K562 (cell line): ENCODE measurements around the gene GRAMD2B. TPM values are rescaled to one million over a fixed set of nuclear protein-coding genes. Genes with fewer than 3 reads are reported as not detected.

ENCODE experiments used
- ATAC-seq: fragments of 200-7000 bp; cut with Tn5 transposase; 3 replicates; pipeline ENCODE4 v1.9.1; 2020; ENCODE audit warnings: moderate library complexity
- BruUV-seq: library from RNA; stranded (reverse); fragments of 400-500 nt; replicated peaks from 2 replicates; lab custom pipeline; 2021; lab: Mats Ljungman, UMichigan
- CTCF ChIA-PET: fragments of 300-600 bp; formaldehyde crosslinking; extraction: SDS; loops from one replicate; lab custom pipeline; 2021; ENCODE audit warnings: low intra/inter-chr PET ratio; lab: Yijun Ruan, JAX
- POLR2A ChIA-PET: fragments of 300-600, 350-650 bp; sonication (Branson Sonifier 250); formaldehyde crosslinking; extraction: SDS; loops from one replicate; lab custom pipeline; 2021; ENCODE audit warnings: antibody characterized with exemption, inconsistent platforms; lab: Yijun Ruan, JAX
- DNase-seq, 4 experiments: peaks; one replicate each; pipeline versions ENCODE4 v3.0.0 to v3.0.0-alpha.2; 2011 to 2018; ENCODE audit warnings: low spot score in 3 of 4, mixed read lengths in 3 of 4; ENCODE audit errors: extremely low read depth in 1 of 4
- FAIRE-seq: peaks from 2 replicates; lab custom pipeline; 2011; peaks lifted over from hg19 to GRCh38; lab: Jason Lieb, UNC
- H2AFZ ChIP-seq: 2 replicates; pipeline ENCODE4 v1.6.0; 2011; ENCODE audit warnings: low read depth, low read length, control low read depth, inconsistent platforms
- H3K27ac ChIP-seq: fragments of 200-600 bp; 3 replicates; pipeline ENCODE4 v1.8.0; 2011; ENCODE audit warnings: low read depth, mild to moderate bottlenecking, control low read depth, inconsistent platforms, low read length, moderate library complexity, mixed read lengths; ENCODE audit errors: extremely low read depth
- H3K27me3 ChIP-seq, 2 experiments: fragments of 300-600 bp in 1 of 2; 2 replicates in 1 of 2; 3 replicates in 1 of 2; pipeline versions ENCODE4 v1.6.0 to v1.8.0; 2011; ENCODE audit warnings: inconsistent platforms in 2 of 2, low read length in 2 of 2, mild to moderate bottlenecking in 1 of 2, mixed read lengths in 1 of 2, moderate library complexity in 1 of 2; ENCODE audit not compliant: control insufficient read depth in 2 of 2, insufficient read depth in 2 of 2
- H3K36me3 ChIP-seq: fragments of 300-600 bp; 3 replicates; pipeline ENCODE4 v1.8.0; 2011; ENCODE audit warnings: mild to moderate bottlenecking, low read length, inconsistent platforms; ENCODE audit not compliant: control insufficient read depth, insufficient read depth
- H3K4me1 ChIP-seq, 2 experiments: fragments of 200-600 bp in 1 of 2; replicated peaks in 1 of 2; 2 replicates in 1 of 2; 3 replicates in 1 of 2; pipeline versions ENCODE4 v1.5.1 to v1.8.0; 2011; ENCODE audit warnings: inconsistent platforms in 2 of 2, low read length in 2 of 2, mild to moderate bottlenecking in 1 of 2, mixed read lengths in 1 of 2, moderate library complexity in 1 of 2; ENCODE audit not compliant: control insufficient read depth in 2 of 2, insufficient read depth in 2 of 2
- H3K4me2 ChIP-seq: 2 replicates; pipeline ENCODE4 v1.6.1; 2011; ENCODE audit warnings: low read length, control low read depth, inconsistent platforms, mixed read lengths; ENCODE audit not compliant: insufficient read depth
- H3K4me3 ChIP-seq: fragments of 200-600 bp; sonication (generic), shearing (Covaris generic); 2 replicates; pipeline ENCODE4 v1.5.1; 2016; ENCODE audit warnings: control low read depth, inconsistent platforms
- H3K79me2 ChIP-seq: fragments of 200-600 bp; 3 replicates; pipeline ENCODE4 v1.8.0; 2011; ENCODE audit warnings: low read length, inconsistent platforms; ENCODE audit not compliant: control insufficient read depth, insufficient read depth
- H3K9ac ChIP-seq, 2 experiments: 2 replicates each; pipeline versions ENCODE4 v1.6.0 to v1.6.1; 2011; ENCODE audit warnings: low read depth in 2 of 2, low read length in 2 of 2, control low read depth in 1 of 2, inconsistent platforms in 1 of 2, mild to moderate bottlenecking in 1 of 2, mixed read lengths in 1 of 2; ENCODE audit not compliant: insufficient read depth in 1 of 2
- H3K9me1 ChIP-seq: one replicate; pipeline ENCODE4 v1.6.0; 2011; ENCODE audit warnings: inconsistent platforms, mild to moderate bottlenecking, low read length, moderate library complexity; ENCODE audit not compliant: control insufficient read depth, insufficient read depth
- H3K9me3 ChIP-seq: replicated peaks from 2 replicates; pipeline ENCODE4 v1.5.1; 2011; ENCODE audit warnings: low read depth, low read length, inconsistent platforms; ENCODE audit not compliant: control insufficient read depth, insufficient read depth
- H4K20me1 ChIP-seq: replicated peaks from 2 replicates; pipeline ENCODE4 v1.6.1; 2011; ENCODE audit warnings: low read length, inconsistent platforms, mixed read lengths; ENCODE audit not compliant: control insufficient read depth, insufficient read depth
- ARID1B ChIP-seq: fragments of 450-650 bp; IDR thresholded peaks from 2 replicates; pipeline ENCODE4 v1.6.1; 2016; ENCODE audit warnings: antibody characterized with exemption, mild to moderate bottlenecking, inconsistent platforms
- BCOR ChIP-seq: fragments of 450-650 bp; IDR thresholded peaks from 2 replicates; pipeline ENCODE4 v1.6.1; 2016
- DPF2 ChIP-seq: fragments of 450-650 bp; IDR thresholded peaks from 2 replicates; pipeline ENCODE4 v1.6.1; 2016
- KHSRP ChIP-seq: fragments of 450-650 bp; IDR thresholded peaks from 2 replicates; pipeline ENCODE4 v1.6.1; 2017
- MTA2 ChIP-seq: fragments of 450-650 bp; IDR thresholded peaks from 2 replicates; pipeline ENCODE4 v1.6.1; 2016; ENCODE audit warnings: low read depth
- RAD21 ChIP-seq, 2 experiments: fragments of 250-450 bp in 1 of 2; fragments of 450-650 bp in 1 of 2; sonication (Bioruptor Pico) in 1 of 2; formaldehyde crosslinking in 1 of 2; IDR thresholded peaks in 1 of 2; conservative IDR thresholded peaks in 1 of 2; 2 replicates each; pipeline versions ENCODE4 v1.4.0 to v1.8.0; 2020 to 2022; ENCODE audit warnings: mild to moderate bottlenecking in 2 of 2, moderate library complexity in 1 of 2
- SMARCE1 ChIP-seq: fragments of 450-650 bp; IDR thresholded peaks from 2 replicates; pipeline ENCODE4 v1.7.1; 2016; ENCODE audit warnings: mild to moderate bottlenecking
- TFAM ChIP-seq: fragments of 250-450 bp; sonication (Bioruptor Pico); conservative IDR thresholded peaks from 2 replicates; pipeline ENCODE4 v1.5.0; 2021; ENCODE audit warnings: mild to moderate bottlenecking, moderate library complexity
- ZNF121 ChIP-seq: sonication (generic); formaldehyde crosslinking; conservative IDR thresholded peaks from 2 replicates; pipeline ENCODE4 v1.8.0; 2022; ENCODE audit warnings: missing genetic modification reagents
- ZNF274 ChIP-seq: IDR thresholded peaks from 2 replicates; pipeline ENCODE4 v1.6.1; 2011; ENCODE audit warnings: low read depth, mild to moderate bottlenecking, low read length, moderate library complexity, borderline replicate concordance
- ZNF785 ChIP-seq: fragments of 250-450 bp; sonication (Bioruptor Pico); IDR thresholded peaks from 2 replicates; pipeline ENCODE4 v1.4.0; 2020; ENCODE audit warnings: mild to moderate bottlenecking
- WGBS: fragments of 100-300 bp; shearing (Covaris generic); methylation state at CpG from one replicate; pipeline ENCODE4 v1.1.6; 2016; ENCODE audit warnings: low coverage, mixed read lengths; ENCODE audit not compliant: insufficient coverage; ENCODE audit errors: missing lambda C conversion rate; 5-methylcytosine and 5-hydroxymethylcytosine counted together
- in situ Hi-C: fragments of 300-500 bp; cut with MboI; formaldehyde crosslinking; loops from 4 replicates; pipeline ENCODE4 v1.15.0; 2018; ENCODE audit warnings: inconsistent platforms, mixed read lengths
- intact Hi-C: fragments of 100-400 bp; cut with micrococcal nuclease; formaldehyde crosslinking; loops from 2 replicates; pipeline ENCODE4 v1.14.2; 2022
- polyA plus RNA-seq, 8 experiments: library from polyadenylated mRNA; depleted of rRNA in 4 of 8; stranded (reverse) in 5 of 8; unstranded in 3 of 8; fragments of >200 nt; fragmentation: Nextera tagmentation in 2 of 8; fragmentation: Illumina TruSeq in 1 of 8; extraction: Ambion mirVana in 2 of 8; extraction: Trizol in 1 of 8; gene quantifications; 2 replicates each; pipeline versions ENCODE4 v1.2.1 to v1.2.3, GENCODE V29; 2011 to 2014; ENCODE audit warnings: inconsistent platforms in 1 of 8, missing spikeins in 1 of 8
- total RNA-seq, 7 experiments: library from RNA; depleted of rRNA in 6 of 7; stranded (reverse); fragments of >200 nt in 6 of 7; fragmentation: Illumina TruSeq in 2 of 7; extraction: Trizol in 2 of 7; gene quantifications; 2 replicates each; pipeline versions ENCODE4 v1.2.1 to v1.2.3, GENCODE V29; 2011 to 2021; ENCODE audit warnings: low replicate concordance in 1 of 7
- TF ChIP-seq, protein P1 (sequence below), 2 experiments: fragments of 200-800 bp in 1 of 2; sonication (Bioruptor generic) in 1 of 2; sonication (generic) in 1 of 2; formaldehyde crosslinking in 1 of 2; IDR thresholded peaks in 1 of 2; conservative IDR thresholded peaks in 1 of 2; 2 replicates each; pipeline versions ENCODE4 v1.5.0 to v1.6.1; 2016 to 2020; ENCODE audit warnings: missing compliant biosample characterization in 1 of 2, missing genetic modification characterization in 1 of 2, missing genetic modification reagents in 1 of 2
- TF ChIP-seq, protein P2 (sequence below): fragments of 450-650 bp; formaldehyde crosslinking; IDR thresholded peaks from 2 replicates; pipeline ENCODE4 v1.4.0; 2022; ENCODE audit warnings: missing genetic modification characterization

Gene GRAMD2B
- total and polyA plus RNA-seq, 9 of the 15 experiments (the other 6 are each of a cell fraction or from before 2014, with no cell fraction given): 0.32 to 4.2 (median 1.4) TPM

DNA sequence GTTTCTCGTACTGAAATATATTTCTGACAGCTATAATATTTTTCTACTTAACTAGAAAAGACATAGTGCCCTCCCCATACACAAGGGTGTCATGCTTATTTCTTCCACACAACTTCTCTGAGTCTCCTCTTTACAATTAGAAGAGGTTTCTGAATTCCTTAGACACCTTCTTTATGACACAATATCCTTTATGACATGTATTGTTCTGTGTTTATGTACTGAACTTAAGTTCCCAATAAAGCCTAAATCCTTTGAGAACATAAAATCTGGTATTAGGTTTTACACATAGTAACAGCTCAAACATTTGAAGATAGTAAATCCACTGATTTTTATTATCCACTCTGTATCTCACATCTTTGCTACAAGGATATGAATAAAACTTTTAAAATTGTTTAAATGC lies 32.5 kb downstream of the GRAMD2B start (continued):
- TF ChIP-seq, protein P1, sequence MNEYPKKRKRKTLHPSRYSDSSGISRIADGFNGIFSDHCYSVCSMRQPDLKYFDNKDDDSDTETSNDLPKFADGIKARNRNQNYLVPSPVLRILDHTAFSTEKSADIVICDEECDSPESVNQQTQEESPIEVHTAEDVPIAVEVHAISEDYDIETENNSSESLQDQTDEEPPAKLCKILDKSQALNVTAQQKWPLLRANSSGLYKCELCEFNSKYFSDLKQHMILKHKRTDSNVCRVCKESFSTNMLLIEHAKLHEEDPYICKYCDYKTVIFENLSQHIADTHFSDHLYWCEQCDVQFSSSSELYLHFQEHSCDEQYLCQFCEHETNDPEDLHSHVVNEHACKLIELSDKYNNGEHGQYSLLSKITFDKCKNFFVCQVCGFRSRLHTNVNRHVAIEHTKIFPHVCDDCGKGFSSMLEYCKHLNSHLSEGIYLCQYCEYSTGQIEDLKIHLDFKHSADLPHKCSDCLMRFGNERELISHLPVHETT (CRISPR knock-in tag; conservative IDR thresholded peaks at IDR 0.05 in 1 of 2, IDR thresholded peaks at IDR 0.05 in 1 of 2): no peak
- TF ChIP-seq MTA2: no peak
- no peak for TF ChIP-seq RAD21 (CRISPR knock-in tag; conservative IDR thresholded peaks at IDR 0.05 in 1 of 2, IDR thresholded peaks at IDR 0.05 in 1 of 2)
- no peak for TF ChIP-seq KHSRP
- no peak for TF ChIP-seq TFAM (CRISPR knock-in tag)
- TF ChIP-seq ZNF274: no peak
- TF ChIP-seq, all 486 proteins: peak for 0

DNA sequence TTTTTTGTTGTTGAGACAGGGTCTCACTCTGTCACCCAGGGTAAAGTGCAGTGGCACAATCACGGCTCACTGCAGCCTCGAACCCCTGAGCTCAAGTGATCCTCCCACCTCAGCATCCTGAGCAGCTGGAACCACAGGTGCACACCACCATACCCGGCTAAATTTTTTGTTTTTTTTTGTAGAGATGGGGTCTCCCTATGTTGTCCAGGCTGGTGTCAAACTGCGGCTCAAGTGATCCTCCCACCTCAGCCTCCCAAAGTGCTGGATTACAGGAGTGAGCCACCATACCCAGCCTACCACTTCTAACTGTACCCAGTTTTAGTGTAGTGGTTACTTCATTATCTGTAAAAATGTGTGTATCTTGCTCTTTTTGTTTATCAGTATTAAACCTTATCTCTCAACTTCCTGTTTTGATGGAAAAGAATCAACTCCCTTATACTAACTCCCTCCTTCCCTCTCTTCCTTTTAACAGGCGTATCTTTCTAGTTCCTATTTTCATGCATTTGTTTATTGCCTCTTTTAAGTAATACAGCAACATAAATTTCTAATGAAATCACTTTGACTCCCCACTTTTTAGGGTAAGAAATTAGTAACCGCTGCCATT lies 33.1 kb downstream of the GRAMD2B start:
- no peak overlapping the region for H3K4me3 ChIP-seq
- H3K27me3 ChIP-seq: no peaks in the 10 kb centered on the region; a peak in 1 of 5 replicates
- TF ChIP-seq ZNF121 (CRISPR knock-in tag) (peak; percentile 81), DPF2 (0 out of 2 replicates have a peak, but pooled peaks have one; percentile 31), ARID1B (peak; percentile 28; the same call in 1 of the 2 replicates), SMARCE1 (peak; percentile 58; the same call in 1 of the 2 replicates), BCOR (0 out of 2 replicates have a peak, but pooled peaks have one; percentile 15), ZNF785 (CRISPR knock-in tag) (no peak)
- TF ChIP-seq, protein P2, sequence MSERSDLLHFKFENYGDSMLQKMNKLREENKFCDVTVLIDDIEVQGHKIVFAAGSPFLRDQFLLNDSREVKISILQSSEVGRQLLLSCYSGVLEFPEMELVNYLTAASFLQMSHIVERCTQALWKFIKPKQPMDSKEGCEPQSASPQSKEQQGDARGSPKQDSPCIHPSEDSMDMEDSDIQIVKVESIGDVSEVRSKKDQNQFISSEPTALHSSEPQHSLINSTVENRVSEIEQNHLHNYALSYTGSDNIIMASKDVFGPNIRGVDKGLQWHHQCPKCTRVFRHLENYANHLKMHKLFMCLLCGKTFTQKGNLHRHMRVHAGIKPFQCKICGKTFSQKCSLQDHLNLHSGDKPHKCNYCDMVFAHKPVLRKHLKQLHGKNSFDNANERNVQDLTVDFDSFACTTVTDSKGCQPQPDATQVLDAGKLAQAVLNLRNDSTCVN (CRISPR knock-in tag): no peak
- no peaks in the 10 kb centered on the region for H3K9me1 ChIP-seq
- DNase-seq: no peak
- 11% methylated on average over 6 of the region's 6 CpGs for WGBS
- no peaks in the 10 kb centered on the region for H3K79me2 ChIP-seq
- no peaks in the 10 kb centered on the region for H3K9me3 ChIP-seq
- no peak overlapping the region for H2AFZ ChIP-seq
- no peak overlapping the region for H3K4me2 ChIP-seq
- in situ Hi-C loops (no loop called here), intact Hi-C loops (no loop called here)
- BruUV-seq: no TSS peak
- CTCF ChIA-PET: no interaction called here
- POLR2A ChIA-PET: no interaction called here
- no peak overlapping the region for H3K9ac ChIP-seq
- FAIRE-seq: no peak
- no peaks in the 10 kb centered on the region; a peak in 1 of 5 replicates for H3K4me1 ChIP-seq
- H3K36me3 ChIP-seq: no peaks in the 10 kb centered on the region
- no peak overlapping the region for H3K27ac ChIP-seq
- H4K20me1 ChIP-seq: no peaks in the 10 kb centered on the region
- ATAC-seq: no peak
